ENCODE measurements around the gene GALNT13. TPM values are rescaled to one million over a fixed set of nuclear protein-coding genes. Genes with fewer than 3 reads are reported as not detected.

The GALNT13 gene
- total and polyA plus RNA-seq, 4 donors: not detected

DNA sequence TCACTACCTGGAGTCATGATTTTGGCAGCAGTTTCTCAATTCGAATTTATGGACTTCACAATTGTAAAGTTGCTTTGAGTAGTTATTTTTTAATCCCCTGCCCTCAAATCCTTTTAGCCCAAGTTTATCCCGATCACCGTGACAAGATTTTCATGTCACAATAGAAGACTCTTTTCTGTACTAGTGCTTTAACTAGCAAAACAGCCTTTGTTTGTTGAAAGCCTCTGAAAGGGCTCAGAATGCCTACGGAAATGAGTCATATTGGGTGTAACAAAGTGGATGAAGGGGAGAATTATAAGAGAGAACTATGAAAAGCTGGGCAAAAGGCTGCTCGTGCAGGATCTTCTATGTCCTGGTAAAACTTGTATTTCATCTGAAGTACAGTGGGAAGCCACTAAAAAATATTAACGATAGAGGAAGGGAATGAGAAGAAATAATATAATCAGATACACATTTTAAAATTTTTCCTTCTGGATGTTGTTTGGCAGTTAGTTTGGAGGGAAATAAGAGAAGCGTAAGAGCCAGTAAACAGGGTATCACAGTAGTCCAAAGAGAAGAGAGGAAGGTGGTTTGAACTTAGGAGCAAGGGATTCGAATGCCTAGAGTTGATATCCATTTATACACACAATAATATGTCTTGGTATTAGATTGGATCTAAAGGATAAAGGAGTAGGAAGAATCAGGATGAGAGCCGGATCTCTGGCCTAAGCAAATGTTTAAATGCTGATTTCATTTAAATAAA is 114.9 kb downstream of the GALNT13 start:
- Histone ChIP-seq H3K4me1 (ENCODE audit: control insufficient read depth in 4 of 4, insufficient read depth in 4 of 4, low read length in 3 of 4) (no peaks in the 10 kb centered on the region), H3K9me3 (ENCODE audit: control insufficient read depth in 4 of 4, low read length in 3 of 4) (no peaks in the 10 kb centered on the region), H3K27ac (ENCODE audit: low read depth in 1 of 2, low read length in 2 of 2) (no peak overlapping the region), H3K4me3 (ENCODE audit: low read depth in 1 of 3, low read length in 3 of 3) (no peak overlapping the region), H3K27me3 (ENCODE audit: control insufficient read depth in 4 of 4, insufficient read depth in 4 of 4, low read length in 3 of 4) (peaks cover 0 to 2% (median 0%) of the 10 kb centered on the region in 4 donors), H3K36me3 (ENCODE audit: control insufficient read depth in 4 of 4, insufficient read depth in 3 of 4, low read depth in 1 of 4, low read length in 3 of 4) (no peaks in the 10 kb centered on the region), H3K9ac (ENCODE audit: low read depth in 1 of 2, low read length in 2 of 2) (no peak overlapping the region)
- no peak for TF ChIP-seq CTCF (IDR thresholded peaks at IDR 0.05; ENCODE audit: low read depth, low read length, missing input control)
- TF ChIP-seq JUND (IDR thresholded peaks at IDR 0.05): no peak
- TF ChIP-seq, protein P1, sequence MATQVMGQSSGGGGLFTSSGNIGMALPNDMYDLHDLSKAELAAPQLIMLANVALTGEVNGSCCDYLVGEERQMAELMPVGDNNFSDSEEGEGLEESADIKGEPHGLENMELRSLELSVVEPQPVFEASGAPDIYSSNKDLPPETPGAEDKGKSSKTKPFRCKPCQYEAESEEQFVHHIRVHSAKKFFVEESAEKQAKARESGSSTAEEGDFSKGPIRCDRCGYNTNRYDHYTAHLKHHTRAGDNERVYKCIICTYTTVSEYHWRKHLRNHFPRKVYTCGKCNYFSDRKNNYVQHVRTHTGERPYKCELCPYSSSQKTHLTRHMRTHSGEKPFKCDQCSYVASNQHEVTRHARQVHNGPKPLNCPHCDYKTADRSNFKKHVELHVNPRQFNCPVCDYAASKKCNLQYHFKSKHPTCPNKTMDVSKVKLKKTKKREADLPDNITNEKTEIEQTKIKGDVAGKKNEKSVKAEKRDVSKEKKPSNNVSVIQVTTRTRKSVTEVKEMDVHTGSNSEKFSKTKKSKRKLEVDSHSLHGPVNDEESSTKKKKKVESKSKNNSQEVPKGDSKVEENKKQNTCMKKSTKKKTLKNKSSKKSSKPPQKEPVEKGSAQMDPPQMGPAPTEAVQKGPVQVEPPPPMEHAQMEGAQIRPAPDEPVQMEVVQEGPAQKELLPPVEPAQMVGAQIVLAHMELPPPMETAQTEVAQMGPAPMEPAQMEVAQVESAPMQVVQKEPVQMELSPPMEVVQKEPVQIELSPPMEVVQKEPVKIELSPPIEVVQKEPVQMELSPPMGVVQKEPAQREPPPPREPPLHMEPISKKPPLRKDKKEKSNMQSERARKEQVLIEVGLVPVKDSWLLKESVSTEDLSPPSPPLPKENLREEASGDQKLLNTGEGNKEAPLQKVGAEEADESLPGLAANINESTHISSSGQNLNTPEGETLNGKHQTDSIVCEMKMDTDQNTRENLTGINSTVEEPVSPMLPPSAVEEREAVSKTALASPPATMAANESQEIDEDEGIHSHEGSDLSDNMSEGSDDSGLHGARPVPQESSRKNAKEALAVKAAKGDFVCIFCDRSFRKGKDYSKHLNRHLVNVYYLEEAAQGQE (IDR thresholded peaks at IDR 0.05): no peak
- no peak for TF ChIP-seq RXRA (IDR thresholded peaks at IDR 0.05)
- no peak for TF ChIP-seq YY1 (IDR thresholded peaks at IDR 0.05)
- TF ChIP-seq ZBTB33 (IDR thresholded peaks at IDR 0.05): no peak
- no peak for TF ChIP-seq GABPA (IDR thresholded peaks at IDR 0.05 in 1 of 2, conservative IDR thresholded peaks at IDR 0.05 in 1 of 2)
- no peak for DNase-seq (ENCODE audit: low spot score)
- WGBS: 58% methylated on average over 9 of the region's 9 CpGs

GRCh38 chr2:153990771-153991170 is 119.0 kb downstream of the GALNT13 start:
- no peak overlapping the region for H3K4me3 ChIP-seq (ENCODE audit: low read depth in 1 of 3, low read length in 3 of 3)
- peaks cover 0 to 2% (median 0%) of the 10 kb centered on the region in 4 donors for H3K27me3 ChIP-seq (ENCODE audit: control insufficient read depth in 4 of 4, insufficient read depth in 4 of 4, low read length in 3 of 4)
- DNase-seq (ENCODE audit: low spot score): no peak
- TF ChIP-seq RXRA (IDR thresholded peaks at IDR 0.05) (no peak), RAD21 (IDR thresholded peaks at IDR 0.05) (no peak), YY1 (IDR thresholded peaks at IDR 0.05) (no peak), CTCF (IDR thresholded peaks at IDR 0.05; ENCODE audit: low read depth, low read length, missing input control) (no peak), FOXA2 (IDR thresholded peaks at IDR 0.05) (no peak), GABPA (IDR thresholded peaks at IDR 0.05 in 1 of 2, conservative IDR thresholded peaks at IDR 0.05 in 1 of 2) (no peak), NR2F2 (IDR thresholded peaks at IDR 0.05) (no peak), SP1 (IDR thresholded peaks at IDR 0.05) (no peak), FOXA1 (IDR thresholded peaks at IDR 0.05) (no peak), ZBTB33 (IDR thresholded peaks at IDR 0.05) (no peak), MAX (IDR thresholded peaks at IDR 0.05) (no peak), HNF4G (IDR thresholded peaks at IDR 0.05) (no peak), EGR1 (IDR thresholded peaks at IDR 0.05; ENCODE audit: low read depth in 2 of 2) (no peak), TAF1 (conservative IDR thresholded peaks at IDR 0.05) (no peak), HNF4A (conservative IDR thresholded peaks at IDR 0.05) (no peak), JUND (IDR thresholded peaks at IDR 0.05) (no peak)
- TF ChIP-seq, protein P2, sequence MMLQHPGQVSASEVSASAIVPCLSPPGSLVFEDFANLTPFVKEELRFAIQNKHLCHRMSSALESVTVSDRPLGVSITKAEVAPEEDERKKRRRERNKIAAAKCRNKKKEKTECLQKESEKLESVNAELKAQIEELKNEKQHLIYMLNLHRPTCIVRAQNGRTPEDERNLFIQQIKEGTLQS (IDR thresholded peaks at IDR 0.05): no peak
- no peaks in the 10 kb centered on the region for H3K9me3 ChIP-seq (ENCODE audit: control insufficient read depth in 4 of 4, low read length in 3 of 4)
- H3K4me1 ChIP-seq (ENCODE audit: control insufficient read depth in 4 of 4, insufficient read depth in 4 of 4, low read length in 3 of 4): no peaks in the 10 kb centered on the region
- no peak overlapping the region for H3K9ac ChIP-seq (ENCODE audit: low read depth in 1 of 2, low read length in 2 of 2)
- no peak overlapping the region for H3K27ac ChIP-seq (ENCODE audit: low read depth in 1 of 2, low read length in 2 of 2)
- H3K36me3 ChIP-seq (ENCODE audit: control insufficient read depth in 4 of 4, insufficient read depth in 3 of 4, low read depth in 1 of 4, low read length in 3 of 4): no peaks in the 10 kb centered on the region

Data from liver (tissue), 9 donors.